Ishikawa (cell line): ENCODE data around the gene DLX2.

Experiments
- CEBPB ChIP-seq: IDR thresholded peaks from 2 replicates; pipeline ENCODE4 v1.6.1; 2012
- CREB1 ChIP-seq: IDR thresholded peaks from 2 replicates; pipeline ENCODE4 v1.6.1; 2012; ENCODE audit warnings: low read depth
- EGR1 ChIP-seq: IDR thresholded peaks from 2 replicates; pipeline ENCODE4 v1.6.1; 2012
- EP300 ChIP-seq: IDR thresholded peaks from 2 replicates; pipeline ENCODE4 v1.6.1; 2012; ENCODE audit warnings: borderline replicate concordance
- FOXM1 ChIP-seq: IDR thresholded peaks from 2 replicates; pipeline ENCODE4 v1.6.1; 2012; ENCODE audit warnings: low read depth, borderline replicate concordance
- NFIC ChIP-seq: IDR thresholded peaks from 2 replicates; pipeline ENCODE4 v1.6.1; 2012
- RAD21 ChIP-seq: IDR thresholded peaks from 2 replicates; pipeline ENCODE4 v1.6.1; 2012; ENCODE audit warnings: low read depth
- REST ChIP-seq: IDR thresholded peaks from 2 replicates; pipeline ENCODE4 v1.6.1; 2012; ENCODE audit warnings: low read depth, mild to moderate bottlenecking
- TAF1 ChIP-seq: IDR thresholded peaks from 2 replicates; pipeline ENCODE4 v1.6.1; 2012; ENCODE audit warnings: low read depth, mild to moderate bottlenecking
- TCF12 ChIP-seq: IDR thresholded peaks from 2 replicates; pipeline ENCODE4 v1.6.1; 2012; ENCODE audit warnings: low read depth
- TEAD4 ChIP-seq: IDR thresholded peaks from 2 replicates; pipeline ENCODE4 v1.6.1; 2012
- USF1 ChIP-seq: IDR thresholded peaks from 2 replicates; pipeline ENCODE4 v1.6.1; 2012
- YY1 ChIP-seq: IDR thresholded peaks from 2 replicates; pipeline ENCODE4 v1.6.1; 2012; ENCODE audit warnings: low read depth
- ZBTB7A ChIP-seq: IDR thresholded peaks from 2 replicates; pipeline ENCODE4 v1.6.1; 2012; ENCODE audit warnings: low read depth
- TF ChIP-seq, protein P1 (sequence below): IDR thresholded peaks from 2 replicates; pipeline ENCODE4 v1.6.1; 2012

The DLX2 gene

DNA sequence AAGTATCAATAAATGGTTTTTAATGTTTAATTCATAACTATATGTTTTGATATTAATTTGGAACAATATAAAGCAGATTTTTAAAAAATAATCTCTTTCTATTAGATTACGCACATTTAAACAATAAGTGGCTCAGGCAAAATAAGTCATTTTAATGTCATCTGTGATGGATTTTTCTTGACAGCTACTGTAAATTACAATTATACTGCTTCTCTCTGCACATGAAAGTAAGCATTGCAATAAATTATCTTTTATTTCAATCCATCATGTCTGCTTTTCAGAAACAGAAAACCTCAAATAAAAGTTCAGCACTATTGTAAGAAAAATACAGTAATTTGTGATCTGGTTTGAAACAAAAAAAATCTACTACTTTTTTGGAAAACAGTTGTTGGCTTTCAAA lies 28.4 kb downstream of the DLX2 start:
- TF ChIP-seq EP300 (no peak), TCF12 (no peak), EGR1 (no peak), NFIC (no peak), TAF1 (no peak), CEBPB (no peak), YY1 (no peak), ZBTB7A (no peak), RAD21 (no peak), FOXM1 (no peak), CREB1 (no peak)

- TF ChIP-seq TEAD4 (no peak), REST (no peak), NFIC (no peak), CREB1 (no peak), EP300 (no peak), CEBPB (no peak), RAD21 (no peak)
- TF ChIP-seq, protein P1, sequence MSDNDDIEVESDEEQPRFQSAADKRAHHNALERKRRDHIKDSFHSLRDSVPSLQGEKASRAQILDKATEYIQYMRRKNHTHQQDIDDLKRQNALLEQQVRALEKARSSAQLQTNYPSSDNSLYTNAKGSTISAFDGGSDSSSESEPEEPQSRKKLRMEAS: no peak
Observed at GRCh38 chr2:172073518-172073917, 29.2 kb downstream of the DLX2 start.

DNA sequence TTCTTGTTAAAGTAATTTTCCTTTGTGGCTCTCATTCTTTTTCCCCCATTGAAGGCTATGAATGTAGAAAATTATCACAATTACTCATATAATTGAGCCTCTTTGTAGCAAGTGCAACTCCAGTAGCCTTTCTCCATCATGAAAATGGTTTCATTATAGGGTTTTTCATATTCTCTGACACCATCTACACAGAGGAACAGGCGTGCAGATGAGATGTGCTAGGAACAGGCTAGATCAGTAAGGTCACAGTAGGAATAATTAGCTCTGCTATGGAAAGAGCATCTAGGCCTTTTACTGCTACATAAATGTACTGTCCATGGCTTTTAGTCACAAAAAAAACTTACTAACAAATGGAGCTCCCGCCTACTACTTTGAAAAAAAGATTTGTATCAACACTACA lies 30.0 kb downstream of the DLX2 start:
- TF ChIP-seq CEBPB (no peak), TCF12 (no peak), TEAD4 (no peak), USF1 (no peak), REST (no peak), RAD21 (no peak)
- TF ChIP-seq, protein P1: no peak

GRCh38 chr2:172072303-172072702 lies 30.4 kb downstream of the DLX2 start:
- TF ChIP-seq NFIC (no peak), YY1 (no peak), TCF12 (no peak), FOXM1 (no peak), RAD21 (no peak), TAF1 (no peak), EP300 (no peak), USF1 (no peak), REST (no peak), ZBTB7A (no peak), CEBPB (no peak), CREB1 (no peak), EGR1 (no peak), TEAD4 (no peak)
- TF ChIP-seq, protein P1: no peak

DNA sequence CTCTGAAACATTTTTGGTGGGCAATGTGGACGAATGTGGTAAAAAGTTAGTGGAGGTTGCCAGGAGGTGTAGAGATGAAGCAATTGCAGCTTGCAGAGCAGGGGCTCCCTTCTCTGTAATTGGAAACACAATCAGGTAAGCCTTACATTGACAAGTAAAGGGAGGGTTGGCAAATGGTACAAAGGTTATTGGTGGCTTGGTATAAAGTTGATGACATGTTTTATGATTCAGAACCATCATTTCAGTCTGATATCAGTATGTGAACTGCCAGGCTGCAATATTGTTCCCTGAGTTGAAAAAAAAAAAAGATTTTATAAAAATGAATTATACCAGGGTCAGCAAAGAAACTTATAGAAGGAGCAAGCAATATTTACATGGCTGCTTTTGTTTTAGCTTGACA lies 31.8 kb downstream of the DLX2 start:
- TF ChIP-seq TAF1 (no peak), TEAD4 (no peak), CREB1 (no peak), EGR1 (no peak), REST (no peak), ZBTB7A (no peak), CEBPB (no peak), FOXM1 (no peak), TCF12 (no peak), USF1 (no peak), NFIC (no peak), EP300 (no peak), RAD21 (no peak), YY1 (no peak)
- TF ChIP-seq, protein P1: no peak
